Measurements from ENCODE around the gene FANCE. TPM values are rescaled to one million over a fixed set of nuclear protein-coding genes. Genes with fewer than 3 reads are reported as not detected.

FANCE gene
- total RNA-seq, 1 donor from 2014 or later, result 9.2 TPM

GRCh38 chr6:35490821-35491557, 38.9 kb downstream of the FANCE start:
- ATAC-seq (ENCODE audit: low read depth), result no peak
- intact Hi-C loops (cut with micrococcal nuclease), result no loop called here
- H3K27ac Mint-ChIP-seq, result no peak overlapping the region
- H3K36me3 Mint-ChIP-seq (ENCODE audit: low read depth), result no peaks in the 10 kb centered on the region
- ChIA-PET CTCF (no interaction called here), POLR2A (interaction anchor here (0.5 to 0.6 kb wide), 2 partner anchors 17 to 1254 kb away, joined by 3 to 4 read pairs; partner anchors contain the start of gene HMGA1)
- H3K27me3 Mint-ChIP-seq, result peaks cover 10% of the 10 kb centered on the region
- H3K9me3 Mint-ChIP-seq, result no peaks in the 10 kb centered on the region
- DNase-seq, result no peak
- TF ChIP-seq CTCF (IDR thresholded peaks at IDR 0.05), result no peak
- H3K4me1 Mint-ChIP-seq, result peaks cover 5% of the 10 kb centered on the region
- no peak overlapping the region for H3K4me3 Mint-ChIP-seq

GRCh38 chr6:35491558-35492257, 39.6 kb downstream of the FANCE start:
- POLR2A ChIA-PET, result interaction anchor here (0.5 to 0.6 kb wide), 2 partner anchors 18 to 1255 kb away, joined by 3 to 4 read pairs; partner anchors contain the start of gene HMGA1
- no peaks in the 10 kb centered on the region for H3K36me3 Mint-ChIP-seq (ENCODE audit: low read depth)
- intact Hi-C loops (cut with micrococcal nuclease), result no loop called here

GRCh38 chr6:35492258-35492973, 40.3 kb downstream of the FANCE start:
- intact Hi-C loops (cut with micrococcal nuclease), result no loop called here
- H3K9me3 Mint-ChIP-seq, result no peaks in the 10 kb centered on the region
- no peak for TF ChIP-seq CTCF (IDR thresholded peaks at IDR 0.05)
- H3K36me3 Mint-ChIP-seq (ENCODE audit: low read depth), result no peaks in the 10 kb centered on the region
- POLR2A ChIA-PET, result no interaction called here
- CTCF ChIA-PET, result no interaction called here
- DNase-seq, result no peak
- no peak for ATAC-seq (ENCODE audit: low read depth)
- H3K27ac Mint-ChIP-seq, result no peak overlapping the region
- peaks cover 5% of the 10 kb centered on the region for H3K4me1 Mint-ChIP-seq
- no peak overlapping the region for H3K4me3 Mint-ChIP-seq
- H3K27me3 Mint-ChIP-seq, result peaks cover 10% of the 10 kb centered on the region

More at GRCh38 chr6:35491558-35492257, 39.6 kb downstream of the FANCE start:
- ATAC-seq (ENCODE audit: low read depth), result no peak
- DNase-seq, result no peak
- TF ChIP-seq CTCF (IDR thresholded peaks at IDR 0.05), result no peak
- H3K4me1 Mint-ChIP-seq, result peaks cover 5% of the 10 kb centered on the region
- CTCF ChIA-PET, result no interaction called here
- peaks cover 10% of the 10 kb centered on the region for H3K27me3 Mint-ChIP-seq
- no peak overlapping the region for H3K27ac Mint-ChIP-seq
- H3K4me3 Mint-ChIP-seq, result no peak overlapping the region
- no peaks in the 10 kb centered on the region for H3K9me3 Mint-ChIP-seq

- CTCF ChIA-PET, result no interaction called here
- no peak overlapping the region for H3K4me3 Mint-ChIP-seq
- H3K9me3 Mint-ChIP-seq, result no peaks in the 10 kb centered on the region
- intact Hi-C loops (cut with micrococcal nuclease), result no loop called here
- no peak for TF ChIP-seq CTCF (IDR thresholded peaks at IDR 0.05)
- peaks cover 5% of the 10 kb centered on the region for H3K4me1 Mint-ChIP-seq
- no peaks in the 10 kb centered on the region for H3K36me3 Mint-ChIP-seq (ENCODE audit: low read depth)
- ATAC-seq (ENCODE audit: low read depth) (no peak), DNase-seq (no peak)
- no peak overlapping the region for H3K27ac Mint-ChIP-seq
- peaks cover 11% of the 10 kb centered on the region for H3K27me3 Mint-ChIP-seq
- POLR2A ChIA-PET, result no interaction called here
Measured at GRCh38 chr6:35492974-35493284, 40.8 kb downstream of the FANCE start.
